Measurements from ENCODE around the gene CNDP1.

DNA sequence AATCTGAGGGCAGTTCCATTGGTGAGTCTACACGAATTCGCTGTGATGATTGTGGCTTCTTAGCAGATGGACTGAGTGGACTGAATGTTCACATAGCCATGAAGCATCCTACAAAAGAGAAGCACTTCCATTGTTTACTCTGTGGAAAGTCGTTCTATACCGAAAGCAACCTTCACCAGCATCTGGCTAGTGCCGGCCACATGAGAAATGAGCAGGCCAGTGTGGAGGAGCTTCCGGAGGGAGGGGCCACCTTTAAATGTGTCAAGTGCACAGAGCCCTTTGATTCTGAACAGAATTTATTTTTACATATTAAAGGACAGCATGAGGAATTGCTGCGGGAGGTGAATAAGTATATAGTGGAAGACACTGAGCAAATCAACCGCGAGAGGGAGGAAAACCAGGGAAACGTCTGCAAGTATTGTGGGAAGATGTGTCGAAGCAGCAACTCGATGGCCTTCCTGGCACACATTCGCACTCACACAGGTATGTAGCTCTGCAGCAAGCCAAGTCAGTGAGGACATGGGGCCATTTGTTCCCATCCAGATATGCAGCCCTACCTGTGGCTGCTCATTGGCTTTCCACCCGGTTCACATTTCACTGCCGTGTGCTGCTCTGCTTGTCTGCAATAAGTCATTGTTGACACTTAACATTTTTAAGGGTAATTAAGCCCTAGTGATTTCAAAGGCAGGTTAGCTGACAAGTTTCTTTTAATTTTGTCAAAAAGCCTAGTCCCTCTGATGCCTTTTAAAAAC lies 101.1 kb downstream of the CNDP1 start:
- TF ChIP-seq EZH2 (IDR thresholded peaks at IDR 0.05) = no peak
- TF ChIP-seq POLR2AphosphoS5 (IDR thresholded peaks at IDR 0.05; ENCODE audit: borderline replicate concordance, low read depth, low read length) = no peak
- no peak for TF ChIP-seq FOXP2 (optimal IDR thresholded peaks at IDR 0.05; ENCODE audit: control extremely low read depth, extremely low read length, insufficient read depth)

Measured in SK-N-MC (cell line).